B cell (primary cell): ENCODE results near the gene EXOC4.

ENCODE experiments used
- EZH2 ChIP-seq: IDR thresholded peaks from 2 replicates; pipeline ENCODE4 v1.6.1; 2012; ENCODE audit warnings: borderline replicate concordance, low read depth, mild to moderate bottlenecking, moderate library complexity, low read length; ENCODE audit not compliant: insufficient read depth, poor library complexity, severe bottlenecking
- TF ChIP-seq, protein P1 (sequence below): fragments of 200-600 bp; IDR thresholded peaks from one replicate; pipeline ENCODE4 v1.8.0; 2022; ENCODE audit warnings: antibody characterized with exemption, mild to moderate bottlenecking

- TF ChIP-seq, protein P1, sequence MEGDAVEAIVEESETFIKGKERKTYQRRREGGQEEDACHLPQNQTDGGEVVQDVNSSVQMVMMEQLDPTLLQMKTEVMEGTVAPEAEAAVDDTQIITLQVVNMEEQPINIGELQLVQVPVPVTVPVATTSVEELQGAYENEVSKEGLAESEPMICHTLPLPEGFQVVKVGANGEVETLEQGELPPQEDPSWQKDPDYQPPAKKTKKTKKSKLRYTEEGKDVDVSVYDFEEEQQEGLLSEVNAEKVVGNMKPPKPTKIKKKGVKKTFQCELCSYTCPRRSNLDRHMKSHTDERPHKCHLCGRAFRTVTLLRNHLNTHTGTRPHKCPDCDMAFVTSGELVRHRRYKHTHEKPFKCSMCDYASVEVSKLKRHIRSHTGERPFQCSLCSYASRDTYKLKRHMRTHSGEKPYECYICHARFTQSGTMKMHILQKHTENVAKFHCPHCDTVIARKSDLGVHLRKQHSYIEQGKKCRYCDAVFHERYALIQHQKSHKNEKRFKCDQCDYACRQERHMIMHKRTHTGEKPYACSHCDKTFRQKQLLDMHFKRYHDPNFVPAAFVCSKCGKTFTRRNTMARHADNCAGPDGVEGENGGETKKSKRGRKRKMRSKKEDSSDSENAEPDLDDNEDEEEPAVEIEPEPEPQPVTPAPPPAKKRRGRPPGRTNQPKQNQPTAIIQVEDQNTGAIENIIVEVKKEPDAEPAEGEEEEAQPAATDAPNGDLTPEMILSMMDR, result no peak
- no peak for TF ChIP-seq EZH2
Observed at GRCh38 chr7:133587903-133588302, 335.0 kb downstream of the EXOC4 start.
